Progenitor cell of endocrine pancreas (in vitro differentiated cells): ENCODE results near the gene SEC24D. TPM values are rescaled to one million over a fixed set of nuclear protein-coding genes. Genes with fewer than 3 reads are reported as not detected.

Source experiments
- DNase-seq: peaks from one replicate; pipeline ENCODE4 v3.0.0; 2021; ENCODE audit warnings: low spot score; ENCODE audit not compliant: unreplicated experiment
- H3K27ac Mint-ChIP-seq: 2 replicates; pipeline ENCODE4 v1.8.0; 2021; ENCODE audit warnings: mild to moderate bottlenecking, moderate library complexity, mixed read lengths
- H3K27me3 Mint-ChIP-seq: 2 replicates; pipeline ENCODE4 v1.8.0; 2021; ENCODE audit warnings: mixed read lengths
- H3K36me3 Mint-ChIP-seq: 2 replicates; pipeline ENCODE4 v1.8.0; 2022; ENCODE audit warnings: mixed read lengths; ENCODE audit not compliant: insufficient read depth
- H3K4me1 Mint-ChIP-seq: 2 replicates; pipeline ENCODE4 v1.8.0; 2021; ENCODE audit warnings: low read depth, mixed read lengths
- H3K4me3 Mint-ChIP-seq: 2 replicates; pipeline ENCODE4 v1.8.0; 2021; ENCODE audit warnings: low read depth, mild to moderate bottlenecking, moderate library complexity, mixed read lengths
- H3K9me3 Mint-ChIP-seq: 2 replicates; pipeline ENCODE4 v1.8.0; 2021; ENCODE audit warnings: low read depth, mixed read lengths
- CTCF ChIP-seq: fragments of 200-600 bp; sonication (generic); IDR thresholded peaks from one replicate; pipeline ENCODE4 v1.5.0; 2021; ENCODE audit warnings: antibody characterized with exemption, mild to moderate bottlenecking; ENCODE audit not compliant: unreplicated experiment
- total RNA-seq: library from RNA; stranded (reverse); gene quantifications from 2 replicates; pipeline ENCODE4 v1.2.1, GENCODE V29; 2021

Gene SEC24D
- total RNA-seq, 1 donor from 2014 or later = 30.2 TPM

- no peak for DNase-seq
- peaks cover 5% of the 10 kb centered on the region for H3K27me3 Mint-ChIP-seq
- peaks cover 22% of the 10 kb centered on the region for H3K36me3 Mint-ChIP-seq
- H3K4me1 Mint-ChIP-seq = peaks cover 11% of the 10 kb centered on the region
- TF ChIP-seq CTCF = no peak
- H3K9me3 Mint-ChIP-seq = no peaks in the 10 kb centered on the region
- no peak overlapping the region for H3K4me3 Mint-ChIP-seq
- no peak overlapping the region for H3K27ac Mint-ChIP-seq
Measured at GRCh38 chr4:118824141-118824540, 11.8 kb downstream of the SEC24D start.

GRCh38 chr4:118823471-118823870 lies 12.5 kb downstream of the SEC24D start:
- H3K4me1 Mint-ChIP-seq = peaks cover 8% of the 10 kb centered on the region

GRCh38 chr4:118821590-118822293 lies 14.2 kb downstream of the SEC24D start:
- H3K9me3 Mint-ChIP-seq = no peaks in the 10 kb centered on the region
- TF ChIP-seq CTCF = no peak
- peaks cover 15% of the 10 kb centered on the region for H3K36me3 Mint-ChIP-seq
- peak overlapping the region; percentile 52 for H3K27ac Mint-ChIP-seq
- no peak for DNase-seq
- H3K4me3 Mint-ChIP-seq = no peak overlapping the region
- H3K4me1 Mint-ChIP-seq = peaks cover 3% of the 10 kb centered on the region
- H3K27me3 Mint-ChIP-seq = peaks cover 2% of the 10 kb centered on the region

More at GRCh38 chr4:118823471-118823870, 12.5 kb downstream of the SEC24D start:
- no peak for DNase-seq
- H3K36me3 Mint-ChIP-seq = peaks cover 17% of the 10 kb centered on the region
- no peak overlapping the region for H3K4me3 Mint-ChIP-seq
- H3K27me3 Mint-ChIP-seq = peaks cover 5% of the 10 kb centered on the region
- TF ChIP-seq CTCF = no peak
- H3K27ac Mint-ChIP-seq = no peak overlapping the region
- no peaks in the 10 kb centered on the region for H3K9me3 Mint-ChIP-seq

GRCh38 chr4:118817178-118817930 lies 18.6 kb downstream of the SEC24D start:
- Mint-ChIP-seq H3K36me3 (peaks cover 16% of the 10 kb centered on the region), H3K4me3 (no peak overlapping the region), H3K4me1 (no peaks in the 10 kb centered on the region), H3K9me3 (no peaks in the 10 kb centered on the region), H3K27ac (no peak overlapping the region), H3K27me3 (no peaks in the 10 kb centered on the region)
- no peak for DNase-seq
- no peak for TF ChIP-seq CTCF

- no peak for TF ChIP-seq CTCF
- Mint-ChIP-seq H3K9me3 (no peaks in the 10 kb centered on the region), H3K4me3 (no peak overlapping the region), H3K27me3 (no peaks in the 10 kb centered on the region), H3K4me1 (no peaks in the 10 kb centered on the region), H3K36me3 (peaks cover 14% of the 10 kb centered on the region), H3K27ac (no peak overlapping the region)
- no peak for DNase-seq
Measured at GRCh38 chr4:118816538-118817177, 19.3 kb downstream of the SEC24D start.
